ENCODE results near the gene PPM1L.
A peak's percentile ranks its signal among the peaks of the same experiment; 100 is the strongest.

PPM1L gene

GRCh38 chr3:160765211-160765610 is 9.2 kb downstream of the PPM1L start:
- no peak for DNase-seq

GRCh38 chr3:160768031-160768430 is 12.0 kb downstream of the PPM1L start:
- DNase-seq, result no peak

GRCh38 chr3:160768918-160769317 is 12.9 kb downstream of the PPM1L start:
- DNase-seq, result no peak

GRCh38 chr3:160771811-160772459 is 15.9 kb downstream of the PPM1L start:
- DNase-seq, result no peak

GRCh38 chr3:160773722-160774121 is 17.7 kb downstream of the PPM1L start:
- DNase-seq, result no peak

- no peak for DNase-seq
Observed at GRCh38 chr3:160774172-160774571, 18.1 kb downstream of the PPM1L start.

- no peak for DNase-seq
Observed at GRCh38 chr3:160778480-160778879, 22.4 kb downstream of the PPM1L start.

- peak; percentile 17 for DNase-seq
Observed at GRCh38 chr3:160779040-160779439, 23.0 kb downstream of the PPM1L start.

GRCh38 chr3:160780245-160780644 is 24.2 kb downstream of the PPM1L start:
- peak; percentile 92 for DNase-seq

- no peak for DNase-seq
Observed at GRCh38 chr3:160781402-160781801, 25.4 kb downstream of the PPM1L start.

GRCh38 chr3:160781863-160782262 is 25.8 kb downstream of the PPM1L start:
- no peak for DNase-seq

GRCh38 chr3:160784853-160785252 is 28.8 kb downstream of the PPM1L start:
- no peak for DNase-seq

GRCh38 chr3:160790726-160791125 is 34.7 kb downstream of the PPM1L start:
- no peak for DNase-seq

- peak; percentile 7 for DNase-seq
Observed at GRCh38 chr3:160792540-160792939, 36.5 kb downstream of the PPM1L start.

GRCh38 chr3:160793722-160794252 is 37.8 kb downstream of the PPM1L start:
- DNase-seq, result no peak

GRCh38 chr3:160796089-160796812 is 40.2 kb downstream of the PPM1L start:
- DNase-seq, result no peak

GRCh38 chr3:160796813-160797164 is 40.8 kb downstream of the PPM1L start:
- no peak for DNase-seq

GRCh38 chr3:160797356-160797755 is 41.3 kb downstream of the PPM1L start:
- no peak for DNase-seq

- DNase-seq, result peak; percentile 98
Observed at GRCh38 chr3:160801386-160802118, 45.5 kb downstream of the PPM1L start.

- DNase-seq, result peak; percentile 18
Observed at GRCh38 chr3:160804762-160805161, 48.7 kb downstream of the PPM1L start.

- DNase-seq, result peak; percentile 15
Observed at GRCh38 chr3:160806094-160806493, 50.1 kb downstream of the PPM1L start.

GRCh38 chr3:160806686-160807085 is 50.7 kb downstream of the PPM1L start:
- no peak for DNase-seq

GRCh38 chr3:160808838-160809237 is 52.8 kb downstream of the PPM1L start:
- no peak for DNase-seq

GRCh38 chr3:160809453-160809852 is 53.4 kb downstream of the PPM1L start:
- no peak for DNase-seq

Measured in MV-4-11 (cell line).